K562 (cell line): ENCODE measurements around the gene FAM53B. TPM values are rescaled to one million over a fixed set of nuclear protein-coding genes. Genes with fewer than 3 reads are reported as not detected.

Experiments used
- ATAC-seq: fragments of 200-7000 bp; cut with Tn5 transposase; 3 replicates; pipeline ENCODE4 v1.9.1; 2020; ENCODE audit warnings: moderate library complexity
- BruUV-seq: library from RNA; stranded (reverse); fragments of 400-500 nt; replicated peaks from 2 replicates; lab custom pipeline; 2021; lab: Mats Ljungman, UMichigan
- CTCF ChIA-PET: fragments of 300-600 bp; formaldehyde crosslinking; extraction: SDS; loops from one replicate; lab custom pipeline; 2021; ENCODE audit warnings: low intra/inter-chr PET ratio; lab: Yijun Ruan, JAX
- POLR2A ChIA-PET: fragments of 300-600, 350-650 bp; sonication (Branson Sonifier 250); formaldehyde crosslinking; extraction: SDS; loops from one replicate; lab custom pipeline; 2021; ENCODE audit warnings: antibody characterized with exemption, inconsistent platforms; lab: Yijun Ruan, JAX
- DNase-seq, 4 experiments: peaks; one replicate each; pipeline versions ENCODE4 v3.0.0 to v3.0.0-alpha.2; 2011 to 2018; ENCODE audit warnings: low spot score in 3 of 4, mixed read lengths in 3 of 4; ENCODE audit errors: extremely low read depth in 1 of 4
- FAIRE-seq: peaks from 2 replicates; lab custom pipeline; 2011; peaks lifted over from hg19 to GRCh38; lab: Jason Lieb, UNC
- H2AFZ ChIP-seq: 2 replicates; pipeline ENCODE4 v1.6.0; 2011; ENCODE audit warnings: low read depth, low read length, control low read depth, inconsistent platforms
- H3K27ac ChIP-seq: fragments of 200-600 bp; 3 replicates; pipeline ENCODE4 v1.8.0; 2011; ENCODE audit warnings: low read depth, mild to moderate bottlenecking, control low read depth, inconsistent platforms, low read length, moderate library complexity, mixed read lengths; ENCODE audit errors: extremely low read depth
- H3K27me3 ChIP-seq, 2 experiments: fragments of 300-600 bp in 1 of 2; 2 replicates in 1 of 2; 3 replicates in 1 of 2; pipeline versions ENCODE4 v1.6.0 to v1.8.0; 2011; ENCODE audit warnings: inconsistent platforms in 2 of 2, low read length in 2 of 2, mild to moderate bottlenecking in 1 of 2, mixed read lengths in 1 of 2, moderate library complexity in 1 of 2; ENCODE audit not compliant: control insufficient read depth in 2 of 2, insufficient read depth in 2 of 2
- H3K36me3 ChIP-seq: fragments of 300-600 bp; 3 replicates; pipeline ENCODE4 v1.8.0; 2011; ENCODE audit warnings: mild to moderate bottlenecking, low read length, inconsistent platforms; ENCODE audit not compliant: control insufficient read depth, insufficient read depth
- H3K4me1 ChIP-seq, 2 experiments: fragments of 200-600 bp in 1 of 2; replicated peaks in 1 of 2; 2 replicates in 1 of 2; 3 replicates in 1 of 2; pipeline versions ENCODE4 v1.5.1 to v1.8.0; 2011; ENCODE audit warnings: inconsistent platforms in 2 of 2, low read length in 2 of 2, mild to moderate bottlenecking in 1 of 2, mixed read lengths in 1 of 2, moderate library complexity in 1 of 2; ENCODE audit not compliant: control insufficient read depth in 2 of 2, insufficient read depth in 2 of 2
- H3K4me2 ChIP-seq: 2 replicates; pipeline ENCODE4 v1.6.1; 2011; ENCODE audit warnings: low read length, control low read depth, inconsistent platforms, mixed read lengths; ENCODE audit not compliant: insufficient read depth
- H3K4me3 ChIP-seq: fragments of 200-600 bp; sonication (generic), shearing (Covaris generic); 2 replicates; pipeline ENCODE4 v1.5.1; 2016; ENCODE audit warnings: control low read depth, inconsistent platforms
- H3K79me2 ChIP-seq: fragments of 200-600 bp; 3 replicates; pipeline ENCODE4 v1.8.0; 2011; ENCODE audit warnings: low read length, inconsistent platforms; ENCODE audit not compliant: control insufficient read depth, insufficient read depth
- H3K9ac ChIP-seq, 2 experiments: 2 replicates each; pipeline versions ENCODE4 v1.6.0 to v1.6.1; 2011; ENCODE audit warnings: low read depth in 2 of 2, low read length in 2 of 2, control low read depth in 1 of 2, inconsistent platforms in 1 of 2, mild to moderate bottlenecking in 1 of 2, mixed read lengths in 1 of 2; ENCODE audit not compliant: insufficient read depth in 1 of 2
- H3K9me1 ChIP-seq: one replicate; pipeline ENCODE4 v1.6.0; 2011; ENCODE audit warnings: inconsistent platforms, mild to moderate bottlenecking, low read length, moderate library complexity; ENCODE audit not compliant: control insufficient read depth, insufficient read depth
- H3K9me3 ChIP-seq: replicated peaks from 2 replicates; pipeline ENCODE4 v1.5.1; 2011; ENCODE audit warnings: low read depth, low read length, inconsistent platforms; ENCODE audit not compliant: control insufficient read depth, insufficient read depth
- H4K20me1 ChIP-seq: replicated peaks from 2 replicates; pipeline ENCODE4 v1.6.1; 2011; ENCODE audit warnings: low read length, inconsistent platforms, mixed read lengths; ENCODE audit not compliant: control insufficient read depth, insufficient read depth
- ATF7 ChIP-seq: fragments of 450-650 bp; IDR thresholded peaks from 2 replicates; pipeline ENCODE4 v1.7.1; 2014; ENCODE audit warnings: mild to moderate bottlenecking, moderate library complexity
- ETS2 ChIP-seq: IDR thresholded peaks from 2 replicates; pipeline ENCODE4 v1.6.1; 2016; ENCODE audit warnings: borderline replicate concordance, missing genetic modification characterization, mild to moderate bottlenecking, moderate library complexity, missing compliant biosample characterization; ENCODE audit not compliant: poor library complexity, severe bottlenecking
- RBM22 ChIP-seq: fragments of 200-400 bp; formaldehyde crosslinking; IDR thresholded peaks from 2 replicates; pipeline ENCODE4 v1.6.1; 2018; ENCODE audit warnings: low read length, low read depth; ENCODE audit not compliant: poor library complexity, severe bottlenecking
- STAT6 ChIP-seq: sonication (generic); formaldehyde crosslinking; IDR thresholded peaks from 2 replicates; pipeline ENCODE4 v1.8.1; 2023; ENCODE audit warnings: mild to moderate bottlenecking, missing genetic modification reagents
- ZNF146 ChIP-seq: IDR thresholded peaks from one replicate; pipeline ENCODE4 v1.6.1; 2018; ENCODE audit warnings: missing compliant biosample characterization; ENCODE audit not compliant: unreplicated experiment
- ZNF24 ChIP-seq: fragments of 450-650 bp; IDR thresholded peaks from 2 replicates; pipeline ENCODE4 v1.6.1; 2016
- ZNF354B ChIP-seq: fragments of 250-450 bp; sonication (Bioruptor Pico); IDR thresholded peaks from 2 replicates; pipeline ENCODE4 v1.4.0; 2020
- WGBS: fragments of 100-300 bp; shearing (Covaris generic); methylation state at CpG from one replicate; pipeline ENCODE4 v1.1.6; 2016; ENCODE audit warnings: low coverage, mixed read lengths; ENCODE audit not compliant: insufficient coverage; ENCODE audit errors: missing lambda C conversion rate; 5-methylcytosine and 5-hydroxymethylcytosine counted together
- in situ Hi-C: fragments of 300-500 bp; cut with MboI; formaldehyde crosslinking; loops from 4 replicates; pipeline ENCODE4 v1.15.0; 2018; ENCODE audit warnings: inconsistent platforms, mixed read lengths
- intact Hi-C: fragments of 100-400 bp; cut with micrococcal nuclease; formaldehyde crosslinking; loops from 2 replicates; pipeline ENCODE4 v1.14.2; 2022
- polyA plus RNA-seq, 8 experiments: library from polyadenylated mRNA; depleted of rRNA in 4 of 8; stranded (reverse) in 5 of 8; unstranded in 3 of 8; fragments of >200 nt; fragmentation: Nextera tagmentation in 2 of 8; fragmentation: Illumina TruSeq in 1 of 8; extraction: Ambion mirVana in 2 of 8; extraction: Trizol in 1 of 8; gene quantifications; 2 replicates each; pipeline versions ENCODE4 v1.2.1 to v1.2.3, GENCODE V29; 2011 to 2014; ENCODE audit warnings: inconsistent platforms in 1 of 8, missing spikeins in 1 of 8
- total RNA-seq, 7 experiments: library from RNA; depleted of rRNA in 6 of 7; stranded (reverse); fragments of >200 nt in 6 of 7; fragmentation: Illumina TruSeq in 2 of 7; extraction: Trizol in 2 of 7; gene quantifications; 2 replicates each; pipeline versions ENCODE4 v1.2.1 to v1.2.3, GENCODE V29; 2011 to 2021; ENCODE audit warnings: low replicate concordance in 1 of 7
- TF ChIP-seq, protein P1 (sequence below): fragments of 450-650 bp; formaldehyde crosslinking; IDR thresholded peaks from 2 replicates; pipeline ENCODE4 v1.4.0; 2022; ENCODE audit warnings: mild to moderate bottlenecking, moderate library complexity
- TF ChIP-seq, protein P2 (sequence below): IDR thresholded peaks from 2 replicates; pipeline ENCODE4 v1.6.1; 2014; ENCODE audit warnings: antibody characterized with exemption

The FAM53B gene
- total and polyA plus RNA-seq, 9 of the 15 experiments (the other 6 are each of a cell fraction or from before 2014, with no cell fraction given): 0.03 to 16.5 (median 5.0) TPM

DNA sequence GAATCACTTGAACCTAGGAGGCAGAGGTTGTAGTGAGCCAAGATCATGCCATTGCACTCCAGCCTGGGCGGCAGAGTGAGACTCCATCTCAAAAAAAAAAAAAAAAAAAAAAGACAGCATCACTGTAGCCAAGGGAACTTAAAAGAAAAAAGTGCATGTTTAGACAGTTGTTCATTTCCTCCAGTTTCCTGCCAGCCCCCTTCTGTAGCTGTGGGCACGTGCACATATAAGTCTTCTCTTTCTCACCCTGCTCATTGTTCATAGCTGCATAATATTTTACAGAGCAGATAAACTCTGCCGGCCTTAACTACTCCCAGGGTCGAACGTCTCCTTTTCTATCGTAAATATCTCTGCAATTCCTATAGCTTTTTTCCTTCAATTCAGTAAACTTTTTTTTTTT, 149.9 kb downstream of the FAM53B start:
- BruUV-seq: no TSS peak
- no peak overlapping the region for H2AFZ ChIP-seq
- no peaks in the 10 kb centered on the region for H3K9me3 ChIP-seq
- FAIRE-seq: no peak
- peaks cover 12 to 42% of the 10 kb centered on the region in 2 experiments for H3K4me1 ChIP-seq
- no peak overlapping the region for H3K4me2 ChIP-seq
- H3K79me2 ChIP-seq: no peaks in the 10 kb centered on the region
- ChIA-PET CTCF (no interaction called here), POLR2A (no interaction called here)
- H3K9me1 ChIP-seq: peaks cover 5% of the 10 kb centered on the region
- H3K4me3 ChIP-seq: no peak overlapping the region
- ATAC-seq: no peak
- no peak overlapping the region for H3K27ac ChIP-seq
- no peak overlapping the region for H3K9ac ChIP-seq
- intact Hi-C loops (no loop called here), in situ Hi-C loops (no loop called here)
- 10% methylated on average over 5 of the region's 6 CpGs for WGBS
- peaks cover 13% of the 10 kb centered on the region for H4K20me1 ChIP-seq
- TF ChIP-seq ZNF146 (CRISPR knock-in tag): peak; percentile 13
- no peak for TF ChIP-seq ZNF354B
- no peak for TF ChIP-seq ETS2 (tag)
- TF ChIP-seq ATF7: no peak
- DNase-seq: no peak
- peaks cover 0 to 13% of the 10 kb centered on the region in 2 experiments; a peak in 3 of 5 replicates for H3K27me3 ChIP-seq
- no peaks in the 10 kb centered on the region for H3K36me3 ChIP-seq

DNA sequence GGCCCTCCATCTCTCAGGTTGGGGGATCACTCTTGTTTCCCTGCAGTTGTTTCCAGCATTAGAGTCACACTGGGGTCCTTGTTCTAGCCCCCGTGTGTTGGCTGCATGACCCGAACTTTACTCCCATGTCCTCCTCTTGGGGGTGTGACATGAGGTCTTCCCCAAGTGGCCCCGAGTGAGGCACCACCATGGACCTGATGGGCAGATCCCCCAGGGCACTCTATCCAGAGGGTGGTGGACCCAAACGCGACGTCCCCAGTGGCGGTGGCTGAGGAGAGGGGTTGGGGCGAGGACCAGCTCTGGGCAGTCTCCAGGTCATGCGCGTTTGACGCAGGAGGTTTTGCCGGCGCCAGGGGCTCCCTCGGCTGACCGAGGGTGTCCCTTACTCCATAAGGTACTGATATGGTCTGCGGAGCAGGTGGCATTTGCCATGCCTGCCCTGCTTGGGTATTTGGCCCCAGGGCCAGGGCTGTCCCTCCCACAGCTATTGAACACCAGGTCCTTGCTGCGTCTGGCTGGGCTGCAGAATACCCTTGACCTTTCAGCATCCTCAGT, 150.7 kb downstream of the FAM53B start:
- ATAC-seq (no peak), DNase-seq (no peak), FAIRE-seq (no peak)
- ChIA-PET CTCF (no interaction called here), POLR2A (interaction anchor here (0.8 kb wide), 1 partner anchor 26 kb away, joined by 5 read pairs; no protein-coding TSS in a partner anchor)
- Histone ChIP-seq H3K27ac (no peak overlapping the region), H3K79me2 (no peaks in the 10 kb centered on the region), H3K4me3 (no peak overlapping the region), H3K27me3 (peaks cover 0 to 13% of the 10 kb centered on the region in 2 experiments; a peak in 3 of 5 replicates), H3K4me1 (peaks cover 19 to 48% of the 10 kb centered on the region in 2 experiments), H3K9ac (no peak overlapping the region), H3K36me3 (no peaks in the 10 kb centered on the region), H2AFZ (no peak overlapping the region), H4K20me1 (peaks cover 19% of the 10 kb centered on the region), H3K9me1 (peaks cover 5% of the 10 kb centered on the region), H3K4me2 (no peak overlapping the region), H3K9me3 (no peaks in the 10 kb centered on the region)
- no TSS peak for BruUV-seq
- WGBS: 35% methylated on average over 12 of the region's 17 CpGs
- intact Hi-C loops: no loop called here
- in situ Hi-C loops: no loop called here
- TF ChIP-seq ZNF24: no peak
- TF ChIP-seq RBM22: no peak
- TF ChIP-seq STAT6: no peak
- TF ChIP-seq, protein P1, sequence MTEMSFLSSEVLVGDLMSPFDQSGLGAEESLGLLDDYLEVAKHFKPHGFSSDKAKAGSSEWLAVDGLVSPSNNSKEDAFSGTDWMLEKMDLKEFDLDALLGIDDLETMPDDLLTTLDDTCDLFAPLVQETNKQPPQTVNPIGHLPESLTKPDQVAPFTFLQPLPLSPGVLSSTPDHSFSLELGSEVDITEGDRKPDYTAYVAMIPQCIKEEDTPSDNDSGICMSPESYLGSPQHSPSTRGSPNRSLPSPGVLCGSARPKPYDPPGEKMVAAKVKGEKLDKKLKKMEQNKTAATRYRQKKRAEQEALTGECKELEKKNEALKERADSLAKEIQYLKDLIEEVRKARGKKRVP (CRISPR knock-in tag): no peak
- TF ChIP-seq, protein P2, sequence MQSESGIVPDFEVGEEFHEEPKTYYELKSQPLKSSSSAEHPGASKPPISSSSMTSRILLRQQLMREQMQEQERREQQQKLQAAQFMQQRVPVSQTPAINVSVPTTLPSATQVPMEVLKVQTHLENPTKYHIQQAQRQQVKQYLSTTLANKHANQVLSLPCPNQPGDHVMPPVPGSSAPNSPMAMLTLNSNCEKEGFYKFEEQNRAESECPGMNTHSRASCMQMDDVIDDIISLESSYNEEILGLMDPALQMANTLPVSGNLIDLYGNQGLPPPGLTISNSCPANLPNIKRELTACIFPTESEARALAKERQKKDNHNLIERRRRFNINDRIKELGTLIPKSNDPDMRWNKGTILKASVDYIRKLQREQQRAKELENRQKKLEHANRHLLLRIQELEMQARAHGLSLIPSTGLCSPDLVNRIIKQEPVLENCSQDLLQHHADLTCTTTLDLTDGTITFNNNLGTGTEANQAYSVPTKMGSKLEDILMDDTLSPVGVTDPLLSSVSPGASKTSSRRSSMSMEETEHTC: no peak
